Germinal center (tissue), 1 donor: ENCODE data around the gene REPIN1.
A peak's percentile ranks its signal among the peaks of the same experiment; 100 is the strongest.

Experiments used
- DNase-seq: peaks from one replicate; pipeline ENCODE4 v3.0.0; 2012; ENCODE audit warnings: mixed read lengths, low spot score

Gene REPIN1

GRCh38 chr7:150360363-150361058 lies 8.1 kb upstream of the REPIN1 start:
- DNase-seq = no peak

DNA sequence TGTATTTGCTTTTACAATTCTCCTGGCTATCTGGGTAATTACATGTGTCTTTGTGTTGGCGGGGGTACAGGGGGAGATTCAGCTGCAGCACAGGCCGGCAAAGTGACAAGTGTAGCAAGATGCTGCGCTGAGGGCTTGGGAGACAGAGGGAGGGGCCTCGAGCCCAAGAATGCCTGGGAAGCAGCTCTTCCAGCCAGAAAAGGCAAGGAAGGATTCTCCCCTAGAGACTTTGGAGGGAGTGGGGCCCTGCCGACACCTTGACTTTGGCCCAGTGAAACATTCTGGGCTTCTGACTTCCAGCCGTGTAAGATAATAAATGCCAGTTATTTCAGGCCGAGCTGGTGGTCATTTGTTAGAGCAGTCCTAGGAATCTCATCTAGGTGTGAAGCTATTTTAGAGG lies 7.2 kb upstream of the REPIN1 start:
- DNase-seq = no peak

DNA sequence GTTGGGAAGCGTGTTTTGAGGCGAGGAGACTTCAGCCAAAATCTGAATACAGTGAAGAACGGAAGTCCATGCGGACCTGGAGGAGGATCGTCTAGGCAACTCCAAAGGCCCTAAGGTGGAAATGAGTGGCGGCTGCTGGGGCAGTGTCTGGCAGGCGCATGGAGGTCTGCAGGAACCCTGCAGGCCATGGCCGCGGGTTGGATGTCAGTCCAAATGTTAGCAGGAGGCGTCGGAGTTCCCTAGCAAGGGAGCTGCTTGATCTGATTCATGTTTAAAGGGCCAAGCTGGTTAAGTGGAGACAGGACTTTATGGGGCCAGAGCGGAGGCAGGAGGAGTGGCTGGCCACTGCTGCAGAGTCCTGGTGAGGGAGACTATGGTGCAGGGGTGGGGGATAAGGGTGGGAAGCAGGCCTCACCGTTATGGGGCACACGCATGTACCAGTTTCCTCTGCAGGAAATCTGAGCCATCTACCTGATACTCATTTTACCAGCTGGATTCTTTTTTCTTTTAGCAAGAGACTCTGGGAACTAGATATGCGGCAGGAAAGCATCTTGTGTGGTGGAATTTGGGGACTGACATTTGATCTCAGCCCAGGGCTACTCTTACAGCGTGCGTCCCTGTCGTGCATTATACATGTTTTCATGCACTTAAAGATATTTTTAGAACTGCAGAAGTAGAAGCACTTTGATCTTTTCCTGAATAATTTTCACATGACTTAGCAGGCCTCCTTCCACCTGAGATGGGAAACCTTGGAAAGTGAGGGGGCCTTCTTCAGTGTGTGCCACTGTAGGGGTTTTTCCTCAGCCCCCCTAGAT lies 6.6 kb upstream of the REPIN1 start:
- no peak for DNase-seq

DNA sequence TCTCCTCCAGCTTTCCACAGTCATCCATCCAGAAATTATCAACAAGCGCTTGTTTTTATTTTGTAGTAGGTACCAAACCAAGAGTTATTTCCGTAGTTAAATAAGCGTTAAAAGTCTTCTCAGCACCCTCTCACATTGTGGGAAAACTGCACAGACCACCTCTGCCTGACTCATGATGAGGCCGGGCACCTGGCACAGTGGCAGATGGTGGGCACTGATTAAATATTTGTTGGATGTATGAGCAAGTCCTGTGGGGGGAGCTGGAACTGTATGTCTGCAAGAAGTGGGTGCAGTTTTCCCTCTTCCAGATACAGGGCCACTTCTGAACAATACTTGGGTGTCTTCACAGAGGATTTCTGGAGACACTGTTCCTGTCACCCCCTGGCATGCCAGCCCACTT lies 5.3 kb upstream of the REPIN1 start:
- DNase-seq = no peak

GRCh38 chr7:150363872-150364271 lies 4.8 kb upstream of the REPIN1 start:
- DNase-seq = peak; percentile 76

DNA sequence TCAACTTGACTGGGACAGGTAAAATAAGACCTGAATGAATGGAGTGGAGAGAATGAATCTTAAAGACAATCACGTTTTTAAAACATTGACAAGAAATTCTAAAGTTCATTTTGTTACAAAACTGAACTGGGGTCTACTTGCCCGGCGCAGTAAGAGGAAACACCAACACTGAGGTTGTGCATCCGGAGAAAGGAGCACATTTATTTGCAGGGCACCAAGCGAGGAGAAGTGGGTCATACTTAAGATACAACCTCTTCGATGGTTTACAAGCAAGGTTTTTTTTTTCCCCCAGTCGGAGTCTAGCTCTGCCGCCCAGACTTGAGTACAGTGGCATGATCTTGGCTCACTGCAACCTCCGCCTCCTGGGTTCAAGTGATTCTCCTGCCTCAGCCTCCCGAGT lies 3.4 kb upstream of the REPIN1 start:
- no peak for DNase-seq

- DNase-seq = peak; percentile 50
Measured at GRCh38 chr7:150365673-150366398, 2.8 kb upstream of the REPIN1 start.

GRCh38 chr7:150367677-150368095 lies 936 bp upstream of the REPIN1 start:
- no peak for DNase-seq

DNA sequence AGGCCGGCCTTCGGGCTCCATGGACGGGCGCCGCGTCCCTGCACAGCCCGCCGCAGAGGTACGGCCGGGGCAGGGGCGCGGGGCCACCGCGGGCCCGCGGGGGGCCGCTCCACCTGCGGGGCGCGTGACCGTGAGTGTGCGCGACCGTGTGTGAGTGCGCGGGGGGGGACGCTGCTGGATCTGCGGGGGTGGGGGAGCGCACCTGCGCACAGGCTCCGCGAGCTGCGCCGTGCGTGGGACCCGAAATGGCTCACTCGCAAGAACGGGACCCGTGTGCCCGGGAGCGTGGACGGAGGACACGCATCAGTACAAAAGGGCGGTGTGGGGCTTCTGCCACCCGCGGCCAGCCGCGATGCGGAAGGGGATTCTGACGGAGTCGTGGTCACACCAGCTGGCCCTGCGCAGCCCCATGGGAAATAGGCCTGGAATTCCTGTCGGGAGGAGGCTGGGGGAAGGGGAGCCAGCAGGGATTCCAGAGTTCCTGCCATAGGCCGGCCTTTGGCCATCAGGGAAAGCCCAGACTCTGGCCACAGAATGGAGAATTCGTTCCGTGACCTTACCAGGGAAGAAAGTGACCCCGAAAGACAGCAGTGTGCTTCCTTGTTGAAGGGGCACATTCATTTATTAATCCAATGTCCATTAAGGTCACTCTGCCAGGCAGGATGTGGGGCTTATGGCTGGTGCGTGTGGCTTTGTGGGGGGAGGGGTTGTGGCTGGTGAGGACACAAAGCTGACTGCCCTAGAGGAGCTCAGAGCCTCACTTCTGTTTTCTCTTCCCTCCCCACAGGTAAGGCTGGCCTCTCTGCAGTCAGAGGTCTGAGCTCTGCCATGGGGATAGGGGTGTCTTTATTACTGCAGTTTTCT lies 494 bp downstream of the REPIN1 start:
- DNase-seq = peak; percentile 69

GRCh38 chr7:150369748-150370501 lies 1.3 kb downstream of the REPIN1 start:
- no peak for DNase-seq

DNA sequence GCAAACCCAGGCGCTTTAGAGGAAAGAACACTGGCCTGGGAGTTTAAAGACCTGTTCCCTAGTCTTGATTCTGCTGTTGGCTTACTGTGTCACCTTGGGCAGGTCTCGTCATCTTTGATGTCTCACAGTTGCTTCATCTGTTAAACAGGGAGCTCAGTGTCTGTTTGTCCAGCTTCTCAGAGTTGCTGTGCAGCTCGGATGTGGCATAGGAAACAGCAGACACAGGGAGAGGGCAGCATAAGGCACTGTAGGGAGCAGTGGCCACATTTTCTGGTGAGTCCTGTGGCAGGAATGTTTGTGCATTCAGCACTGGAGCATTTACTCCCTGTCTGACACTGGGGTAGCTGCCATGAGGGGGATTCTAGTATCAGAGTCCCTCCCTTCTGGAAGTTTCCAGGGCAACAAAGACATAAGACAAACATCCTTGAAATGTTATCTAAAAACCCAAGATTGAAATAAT lies 2.0 kb downstream of the REPIN1 start:
- DNase-seq = no peak

- no peak for DNase-seq
Measured at GRCh38 chr7:150371131-150371995, 2.7 kb downstream of the REPIN1 start.

DNA sequence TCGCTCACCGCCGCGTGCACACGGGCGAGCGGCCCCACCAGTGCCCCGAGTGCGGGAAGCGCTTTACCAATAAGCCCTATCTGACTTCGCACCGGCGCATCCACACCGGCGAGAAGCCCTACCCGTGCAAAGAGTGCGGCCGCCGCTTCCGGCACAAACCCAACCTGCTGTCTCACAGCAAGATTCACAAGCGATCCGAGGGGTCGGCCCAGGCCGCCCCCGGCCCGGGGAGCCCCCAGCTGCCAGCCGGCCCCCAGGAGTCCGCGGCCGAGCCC lies 3.3 kb downstream of the REPIN1 start:
- DNase-seq = no peak

DNA sequence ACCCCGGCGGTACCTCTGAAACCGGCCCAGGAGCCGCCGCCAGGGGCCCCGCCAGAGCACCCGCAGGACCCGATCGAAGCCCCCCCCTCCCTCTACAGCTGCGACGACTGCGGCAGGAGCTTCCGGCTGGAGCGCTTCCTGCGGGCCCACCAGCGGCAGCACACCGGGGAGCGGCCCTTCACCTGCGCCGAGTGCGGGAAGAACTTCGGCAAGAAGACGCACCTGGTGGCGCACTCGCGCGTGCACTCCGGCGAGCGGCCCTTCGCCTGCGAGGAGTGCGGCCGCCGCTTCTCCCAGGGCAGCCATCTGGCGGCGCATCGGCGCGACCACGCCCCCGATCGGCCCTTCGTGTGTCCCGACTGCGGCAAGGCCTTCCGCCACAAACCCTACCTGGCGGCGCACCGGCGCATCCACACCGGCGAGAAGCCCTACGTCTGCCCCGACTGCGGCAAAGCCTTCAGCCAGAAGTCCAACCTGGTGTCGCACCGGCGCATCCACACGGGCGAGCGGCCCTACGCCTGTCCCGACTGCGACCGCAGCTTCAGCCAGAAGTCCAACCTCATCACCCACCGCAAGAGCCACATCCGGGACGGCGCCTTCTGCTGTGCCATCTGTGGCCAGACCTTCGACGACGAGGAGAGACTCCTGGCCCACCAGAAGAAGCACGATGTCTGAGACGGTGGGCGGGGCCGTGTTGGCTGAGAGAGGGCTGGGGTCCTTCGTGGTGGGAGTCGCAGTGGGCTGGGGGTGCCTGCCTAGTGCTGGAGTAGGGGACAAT lies 3.8 kb downstream of the REPIN1 start:
- no peak for DNase-seq

DNA sequence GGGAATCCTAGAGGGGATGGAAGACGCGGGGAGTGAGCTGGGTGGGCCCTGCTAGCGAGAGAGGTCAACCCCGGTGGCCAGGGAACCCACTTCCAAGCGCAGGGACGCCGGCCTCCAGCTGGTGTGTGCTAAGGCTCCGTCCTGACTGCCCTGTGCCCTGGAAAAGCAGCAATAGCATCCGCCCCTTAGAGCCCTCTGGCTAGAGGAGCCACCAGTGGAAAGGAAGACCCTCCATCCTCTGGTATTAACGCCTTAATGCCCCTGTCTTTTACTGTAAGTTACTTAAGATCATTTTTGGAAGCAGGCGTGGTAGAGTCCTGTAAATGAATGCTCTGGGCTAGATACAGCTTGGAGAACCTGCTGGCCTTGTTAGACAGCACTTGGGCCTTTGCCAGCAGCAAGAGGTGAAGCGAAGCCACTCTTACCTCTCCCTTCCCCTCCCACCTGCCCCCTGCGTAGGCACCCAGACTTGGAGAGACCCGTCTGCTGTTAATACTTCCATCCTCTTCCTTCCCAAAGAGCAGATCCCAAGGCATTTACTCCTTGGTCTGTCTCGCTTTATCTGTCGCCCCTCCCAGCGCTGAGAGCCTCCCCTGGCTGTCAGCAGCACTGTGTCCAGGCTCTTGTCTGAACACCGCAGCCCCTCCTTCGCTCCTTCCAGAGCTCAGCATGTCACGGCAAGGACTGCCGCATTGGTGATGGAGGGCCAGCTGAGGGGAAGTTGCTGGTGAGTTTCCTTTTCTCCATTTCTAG lies 4.6 kb downstream of the REPIN1 start:
- peak; percentile 26 for DNase-seq

DNA sequence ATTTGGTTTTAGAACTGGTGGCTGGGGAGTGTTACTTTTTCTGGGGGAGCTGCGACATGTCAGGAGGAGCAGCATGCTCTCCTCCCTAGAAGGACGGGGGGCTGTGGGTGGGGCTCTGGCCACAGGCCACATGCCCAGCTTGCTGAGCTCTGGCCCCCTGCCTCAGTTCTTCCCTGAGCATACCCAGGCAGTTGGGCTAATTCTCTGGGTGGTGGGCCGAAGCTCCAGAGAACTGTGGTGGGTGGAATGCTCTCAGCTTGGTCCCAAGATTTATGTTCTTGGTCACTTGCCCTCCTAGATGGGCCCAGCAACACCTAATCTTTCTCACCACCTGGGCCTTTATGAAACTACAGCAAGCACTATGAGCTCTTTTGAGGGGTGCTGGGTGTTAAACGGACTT lies 5.4 kb downstream of the REPIN1 start:
- no peak for DNase-seq

- no peak for DNase-seq
Measured at GRCh38 chr7:150374472-150374871, 5.8 kb downstream of the REPIN1 start.

DNA sequence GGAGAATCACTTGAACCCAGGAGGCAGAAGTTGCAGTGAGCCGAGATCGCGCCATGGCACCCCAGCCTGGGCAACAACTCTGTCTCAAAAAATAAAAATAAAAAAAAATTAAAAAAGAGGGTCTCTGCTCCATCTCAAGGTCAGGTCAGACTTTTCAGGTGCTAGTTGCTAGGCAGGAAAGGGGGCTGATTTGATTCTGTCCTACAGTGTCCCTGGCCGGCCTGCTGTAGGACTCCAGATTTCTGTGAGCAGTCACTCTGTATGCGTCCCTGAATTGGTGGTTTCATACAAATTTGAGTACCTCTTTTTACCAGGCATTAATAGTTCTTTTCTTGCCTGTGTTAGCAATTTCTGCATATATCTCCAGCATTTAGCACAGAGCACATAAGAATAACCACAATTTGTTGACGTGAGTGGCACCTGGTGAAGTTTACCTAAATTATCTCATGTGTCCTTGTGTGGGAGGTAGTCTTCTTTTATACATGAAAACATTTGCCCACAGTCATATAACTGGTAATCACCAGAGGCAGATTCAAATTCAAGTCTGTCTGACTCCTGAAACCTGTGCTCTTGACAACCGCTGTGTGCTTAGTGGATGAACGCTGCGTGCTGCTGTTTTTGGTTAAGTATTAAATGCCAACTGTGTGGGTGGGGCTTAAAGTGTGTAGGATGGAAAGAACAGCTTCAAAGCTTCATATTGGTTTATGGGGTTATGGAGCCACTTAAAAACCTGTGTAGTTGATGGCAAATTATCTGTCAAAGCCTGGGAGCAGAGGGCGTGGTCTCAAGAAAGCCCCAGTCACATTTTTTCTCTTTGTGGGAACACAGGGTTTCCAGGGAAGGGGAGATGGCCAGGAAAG lies 7.3 kb downstream of the REPIN1 start:
- DNase-seq = peak; percentile 59
